Neural cell (in vitro differentiated cells): ENCODE measurements around the gene STARD6. TPM values are rescaled to one million over a fixed set of nuclear protein-coding genes. Genes with fewer than 3 reads are reported as not detected.
"Not testable (repeated sequence)": the region's sequence is repeated elsewhere in the genome, so short reads cannot be mapped to it uniquely, and the experiment has no call there.

Experiments
- H2AFZ ChIP-seq: fragments of 200-600, 300-800 bp; sonication (generic), shearing (Covaris generic); 2 replicates; pipeline ENCODE4 v1.6.0; 2014; ENCODE audit warnings: low read depth, mild to moderate bottlenecking, antibody characterized with exemption, low read length, moderate library complexity
- H3F3A ChIP-seq: fragments of 200-600 bp; shearing (Covaris generic); 2 replicates; pipeline ENCODE4 v1.6.1; 2016; ENCODE audit warnings: mild to moderate bottlenecking, moderate library complexity, mixed read lengths, antibody characterized with exemption, low read length; ENCODE audit not compliant: insufficient read depth, poor library complexity, severe bottlenecking
- H3K27ac ChIP-seq: fragments of 200-600, 300-800 bp; sonication (generic), shearing (Covaris generic); 2 replicates; pipeline ENCODE4 v1.5.1; 2014; ENCODE audit warnings: mild to moderate bottlenecking, low read length, moderate library complexity
- H3K27me3 ChIP-seq: fragments of 300-800, 200-600 bp; sonication (generic), shearing (Covaris generic); 2 replicates; pipeline ENCODE4 v1.6.0; 2014; ENCODE audit warnings: mild to moderate bottlenecking, low read depth, low read length, moderate library complexity; ENCODE audit not compliant: insufficient read depth
- H3K36me3 ChIP-seq: fragments of 300-800, 200-600 bp; sonication (generic), shearing (Covaris generic); 2 replicates; pipeline ENCODE4 v1.5.1; 2014; ENCODE audit warnings: mild to moderate bottlenecking, antibody characterized with exemption, low read length, moderate library complexity; ENCODE audit not compliant: insufficient read depth
- H3K4me2 ChIP-seq: fragments of 300-800, 200-600 bp; sonication (generic), shearing (Covaris generic); 2 replicates; pipeline ENCODE4 v1.6.0; 2014; ENCODE audit warnings: mild to moderate bottlenecking, low read length
- H3K4me3 ChIP-seq: fragments of 300-800, 200-600 bp; sonication (generic), shearing (Covaris generic); 2 replicates; pipeline ENCODE4 v1.5.1; 2014; ENCODE audit warnings: mild to moderate bottlenecking, low read length, moderate library complexity
- H3K79me2 ChIP-seq: fragments of 200-600 bp; shearing (Covaris generic); replicated peaks from 2 replicates; pipeline ENCODE4 v1.6.0; 2014; ENCODE audit warnings: mild to moderate bottlenecking, low read length, moderate library complexity; ENCODE audit not compliant: insufficient read depth
- H3K9ac ChIP-seq: fragments of 300-800, 200-600 bp; sonication (generic), shearing (Covaris generic); 2 replicates; pipeline ENCODE4 v1.6.1; 2016; ENCODE audit warnings: mild to moderate bottlenecking, low read length, mixed read lengths
- H3K9me2 ChIP-seq: fragments of 200-600 bp; shearing (Covaris generic); 2 replicates; pipeline ENCODE4 v1.6.1; 2016; ENCODE audit warnings: mild to moderate bottlenecking, low read length, mixed read lengths; ENCODE audit not compliant: insufficient read depth
- H3K9me3 ChIP-seq: fragments of 200-600, 300-800 bp; sonication (generic), shearing (Covaris generic); 2 replicates; pipeline ENCODE4 v1.6.1; 2016; ENCODE audit warnings: mild to moderate bottlenecking, mixed run types, low read length, moderate library complexity, mixed read lengths
- H4K20me1 ChIP-seq: fragments of 200-600 bp; shearing (Covaris generic); 2 replicates; pipeline ENCODE4 v1.6.1; 2016; ENCODE audit warnings: mild to moderate bottlenecking, mixed run types; ENCODE audit not compliant: insufficient read depth
- CTCF ChIP-seq: fragments of 450-650 bp; IDR thresholded peaks from 2 replicates; pipeline ENCODE4 v1.5.1; 2014; ENCODE audit warnings: antibody characterized with exemption, mild to moderate bottlenecking, moderate library complexity; ENCODE audit not compliant: poor library complexity, severe bottlenecking
- EP300 ChIP-seq: fragments of 450-650 bp; conservative IDR thresholded peaks from 2 replicates; pipeline ENCODE4 v1.6.1; 2014; ENCODE audit warnings: antibody characterized with exemption, mild to moderate bottlenecking, moderate library complexity; ENCODE audit not compliant: poor library complexity, severe bottlenecking
- EZH2 ChIP-seq: fragments of 200-600, 300-800 bp; shearing (Covaris generic), sonication (generic); IDR thresholded peaks from 2 replicates; pipeline ENCODE4 v1.6.1; 2014; ENCODE audit warnings: antibody characterized with exemption, low read length, borderline replicate concordance, mild to moderate bottlenecking; ENCODE audit not compliant: insufficient read depth, poor library complexity, severe bottlenecking
- MXI1 ChIP-seq: fragments of 450-650 bp; conservative IDR thresholded peaks from 2 replicates; pipeline ENCODE4 v1.6.1; 2014; ENCODE audit warnings: antibody characterized with exemption, mild to moderate bottlenecking; ENCODE audit not compliant: poor library complexity, severe bottlenecking
- POLR2AphosphoS5 ChIP-seq: IDR thresholded peaks from 2 replicates; pipeline ENCODE4 v1.6.1; 2012
- RAD21 ChIP-seq: fragments of 450-650 bp; conservative IDR thresholded peaks from 2 replicates; pipeline ENCODE4 v1.6.1; 2014; ENCODE audit warnings: antibody characterized with exemption, mild to moderate bottlenecking, moderate library complexity
- REST ChIP-seq: IDR thresholded peaks from 2 replicates; pipeline ENCODE4 v1.6.1; 2012; ENCODE audit warnings: borderline replicate concordance
- SMC3 ChIP-seq: fragments of 450-650 bp; conservative IDR thresholded peaks from 2 replicates; pipeline ENCODE4 v1.6.1; 2014; ENCODE audit warnings: antibody characterized with exemption, mild to moderate bottlenecking, moderate library complexity; ENCODE audit not compliant: poor library complexity
- TAF1 ChIP-seq: IDR thresholded peaks from 2 replicates; pipeline ENCODE4 v1.6.1; 2012; ENCODE audit warnings: low read depth
- polyA plus RNA-seq: library from polyadenylated mRNA; depleted of rRNA; stranded (reverse); fragments of >200 nt; gene quantifications from 2 replicates; pipeline ENCODE4 v1.2.3, GENCODE V29; 2014

The STARD6 gene
- polyA plus RNA-seq, 1 donor from 2014 or later = not detected

- H3K36me3 ChIP-seq = no peaks in the 10 kb centered on the region
- H3K27ac ChIP-seq = no peak overlapping the region
- no peaks in the 10 kb centered on the region for H3K9me2 ChIP-seq
- H3K4me3 ChIP-seq = no peak overlapping the region
- H4K20me1 ChIP-seq = no peaks in the 10 kb centered on the region
- H3K9ac ChIP-seq = no peak overlapping the region
- no peaks in the 10 kb centered on the region for H3K79me2 ChIP-seq
- H2AFZ ChIP-seq = no peak overlapping the region
- no peak overlapping the region for H3K4me2 ChIP-seq
- H3F3A ChIP-seq = no peaks in the 10 kb centered on the region
- no peaks in the 10 kb centered on the region for H3K9me3 ChIP-seq
- H3K27me3 ChIP-seq = no peaks in the 10 kb centered on the region
- TF ChIP-seq POLR2AphosphoS5 = no peak
- no peak for TF ChIP-seq TAF1
- TF ChIP-seq RAD21 = no peak
- no peak for TF ChIP-seq MXI1
- no peak for TF ChIP-seq EP300
- TF ChIP-seq REST = no peak
- TF ChIP-seq EZH2 = no peak
- no peak for TF ChIP-seq SMC3
- no peak for TF ChIP-seq CTCF
These were observed 30.0 kb upstream of the STARD6 start for GRCh38 chr18:54387631-54388030.

GRCh38 chr18:54386800-54387495, 29.3 kb upstream of the STARD6 start:
- H3K27me3 ChIP-seq, H3K79me2 ChIP-seq, H4K20me1 ChIP-seq, H3K27ac ChIP-seq, H2AFZ ChIP-seq, H3K9me2 ChIP-seq, H3K9me3 ChIP-seq, H3K4me2 ChIP-seq, H3K36me3 ChIP-seq, H3F3A ChIP-seq, H3K9ac ChIP-seq, H3K4me3 ChIP-seq: not testable (repeated sequence)

GRCh38 chr18:54386043-54386442, 28.4 kb upstream of the STARD6 start:
- H3K27me3 ChIP-seq = no peaks in the 10 kb centered on the region
- TF ChIP-seq MXI1 (no peak), POLR2AphosphoS5 (no peak), TAF1 (no peak), SMC3 (no peak), CTCF (no peak), EZH2 (no peak), EP300 (no peak)
- no peaks in the 10 kb centered on the region for H3K9me3 ChIP-seq
- no peaks in the 10 kb centered on the region for H3F3A ChIP-seq
- H4K20me1 ChIP-seq = no peaks in the 10 kb centered on the region
- H3K79me2 ChIP-seq = no peaks in the 10 kb centered on the region
- no peaks in the 10 kb centered on the region for H3K9me2 ChIP-seq
- H3K27ac ChIP-seq = no peak overlapping the region
- H2AFZ ChIP-seq = no peak overlapping the region
- no peak overlapping the region for H3K9ac ChIP-seq
- no peak overlapping the region for H3K4me3 ChIP-seq
- no peaks in the 10 kb centered on the region for H3K36me3 ChIP-seq
- no peak overlapping the region for H3K4me2 ChIP-seq
